OCI-LY7 (cell line): ENCODE results near the gene MUC5B. TPM values are rescaled to one million over a fixed set of nuclear protein-coding genes. Genes with fewer than 3 reads are reported as not detected.

Experiments used
- BruUV-seq: library from RNA; stranded (reverse); fragments of 400-500 nt; replicated peaks from 2 replicates; lab custom pipeline; 2021; lab: Mats Ljungman, UMichigan
- CTCF ChIA-PET: fragments of 300-600 bp; sonication (Branson Sonifier 250); formaldehyde crosslinking; loops from one replicate; lab custom pipeline; 2022; ENCODE audit warnings: antibody characterized with exemption; ENCODE audit not compliant: unreplicated experiment; lab: Charles Lee
- POLR2A ChIA-PET: fragments of 300-600 bp; sonication (Branson Sonifier 250); formaldehyde crosslinking; loops from one replicate; lab custom pipeline; 2022; ENCODE audit warnings: antibody characterized with exemption; lab: Charles Lee
- DNase-seq: peaks from one replicate; pipeline ENCODE4 v3.0.0-alpha.2; 2015; ENCODE audit warnings: low spot score
- H2AFZ ChIP-seq: fragments of 200-600 bp; sonication (generic), shearing (Covaris generic); 2 replicates; pipeline ENCODE4 v1.6.1; 2014; ENCODE audit warnings: mild to moderate bottlenecking, antibody characterized with exemption, low read length, moderate library complexity
- H3K27ac ChIP-seq: fragments of 200-600 bp; sonication (generic); 2 replicates; pipeline ENCODE4 v1.5.1; 2014; ENCODE audit warnings: mixed run types, low read depth, mild to moderate bottlenecking, moderate library complexity, low read length, inconsistent platforms; ENCODE audit not compliant: poor library complexity, severe bottlenecking
- H3K36me3 ChIP-seq: fragments of 200-600 bp; sonication (generic); 2 replicates; pipeline ENCODE4 v1.6.1; 2014; ENCODE audit warnings: mild to moderate bottlenecking, antibody characterized with exemption, low read length, moderate library complexity, mixed read lengths; ENCODE audit not compliant: insufficient read depth
- H3K4me1 ChIP-seq: fragments of 200-600 bp; sonication (generic); 2 replicates; pipeline ENCODE4 v1.5.1; 2014; ENCODE audit warnings: mild to moderate bottlenecking, low read length; ENCODE audit not compliant: insufficient read depth, poor library complexity, severe bottlenecking
- H3K4me2 ChIP-seq: fragments of 200-600 bp; sonication (generic); 2 replicates; pipeline ENCODE4 v1.6.1; 2014; ENCODE audit warnings: mild to moderate bottlenecking, low read length
- H3K4me3 ChIP-seq: fragments of 200-600 bp; sonication (generic); 2 replicates; pipeline ENCODE4 v1.5.1; 2014; ENCODE audit warnings: mild to moderate bottlenecking, low read depth, low read length; ENCODE audit not compliant: poor library complexity, severe bottlenecking
- H3K79me2 ChIP-seq: fragments of 200-600 bp; sonication (generic); 2 replicates; pipeline ENCODE4 v1.6.1; 2016; ENCODE audit warnings: low read depth, mild to moderate bottlenecking, low read length, moderate library complexity, mixed read lengths; ENCODE audit not compliant: insufficient read depth
- H3K9me2 ChIP-seq: fragments of 200-600 bp; sonication (generic); 2 replicates; pipeline ENCODE4 v1.6.1; 2016; ENCODE audit warnings: mild to moderate bottlenecking, low read length, mixed read lengths; ENCODE audit not compliant: insufficient read depth
- H3K9me3 ChIP-seq: fragments of 200-600 bp; sonication (generic); 2 replicates; pipeline ENCODE4 v1.6.1; 2014; ENCODE audit warnings: mild to moderate bottlenecking, mixed run types, low read length, mixed read lengths
- H4K20me1 ChIP-seq: fragments of 200-600 bp; sonication (generic); 2 replicates; pipeline ENCODE4 v1.6.1; 2014; ENCODE audit warnings: mild to moderate bottlenecking, antibody characterized with exemption, low read length, moderate library complexity, mixed read lengths; ENCODE audit not compliant: insufficient read depth
- CTCF ChIP-seq: fragments of 200-600 bp; sonication (generic); conservative IDR thresholded peaks from 2 replicates; pipeline ENCODE4 v1.5.1; 2014; ENCODE audit warnings: mild to moderate bottlenecking, antibody characterized with exemption, low read length, moderate library complexity, mixed read lengths
- EZH2phosphoT487 ChIP-seq: fragments of 200-600 bp; sonication (generic); IDR thresholded peaks from 2 replicates; pipeline ENCODE4 v1.6.1; 2018; ENCODE audit warnings: low read depth, borderline replicate concordance, mild to moderate bottlenecking, mixed run types, antibody characterized with exemption, low read length, moderate library complexity, mixed read lengths
- intact Hi-C: fragments of 100-400 bp; cut with micrococcal nuclease; formaldehyde crosslinking; loops from one replicate; pipeline ENCODE4 v1.10.0; 2022; ENCODE audit not compliant: unreplicated experiment
- total RNA-seq, 2 experiments: library from RNA; depleted of rRNA in 1 of 2; stranded (reverse); fragments of >200 nt in 1 of 2; shearing (Covaris generic) in 1 of 2; gene quantifications; 2 replicates each; pipeline ENCODE4 v1.2.3, GENCODE V29; 2014 to 2022

The MUC5B gene
- total RNA-seq, 2 experiments from 2014 or later, result under 0.01 TPM; not detected in 1

DNA sequence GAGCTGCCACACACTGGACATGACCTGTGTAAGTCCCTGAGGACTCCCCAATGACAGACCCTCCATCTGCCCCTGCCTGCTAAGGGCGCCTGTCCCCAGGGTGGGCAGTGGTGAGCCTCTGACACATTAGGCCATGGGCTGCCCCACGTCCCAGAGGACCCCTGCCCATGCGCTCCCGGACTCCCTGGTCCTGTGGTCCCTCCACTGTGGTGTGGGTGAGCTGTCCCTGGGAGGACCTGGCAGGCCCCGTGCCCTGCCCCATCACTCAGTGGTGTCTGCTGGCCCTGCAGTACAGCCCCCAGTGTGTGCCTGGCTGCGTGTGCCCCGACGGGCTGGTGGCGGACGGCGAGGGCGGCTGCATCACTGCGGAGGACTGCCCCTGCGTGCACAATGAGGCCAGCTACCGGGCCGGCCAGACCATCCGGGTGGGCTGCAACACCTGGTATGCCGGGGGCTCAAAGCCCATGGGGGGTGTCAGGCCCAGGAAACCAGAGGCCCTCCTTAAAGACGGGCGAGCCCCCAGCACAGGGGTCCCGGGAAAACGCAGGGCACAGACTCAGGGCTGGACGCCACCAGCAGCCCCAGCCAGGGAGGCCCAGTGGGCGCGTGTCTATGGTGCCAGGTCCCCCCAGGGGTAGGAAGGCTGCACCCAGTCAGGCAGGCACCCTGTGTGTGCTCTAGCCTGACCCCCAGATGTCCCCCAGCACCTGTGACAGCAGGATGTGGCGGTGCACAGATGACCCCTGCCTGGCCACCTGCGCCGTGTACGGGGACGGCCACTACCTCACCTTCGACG lies 46.4 kb upstream of the MUC5B start:
- BruUV-seq, result no TSS peak
- Histone ChIP-seq H3K9me3 (no peaks in the 10 kb centered on the region), H3K27ac (no peak overlapping the region), H4K20me1 (no peaks in the 10 kb centered on the region), H3K4me1 (no peaks in the 10 kb centered on the region), H3K4me3 (no peak overlapping the region), H3K4me2 (no peak overlapping the region), H3K9me2 (no peaks in the 10 kb centered on the region), H2AFZ (no peak overlapping the region), H3K36me3 (no peaks in the 10 kb centered on the region), H3K79me2 (no peaks in the 10 kb centered on the region)
- ChIA-PET POLR2A (no interaction called here), CTCF (no interaction called here)
- intact Hi-C loops, result no loop called here
- TF ChIP-seq CTCF (no peak), EZH2phosphoT487 (no peak)
- no peak for DNase-seq

DNA sequence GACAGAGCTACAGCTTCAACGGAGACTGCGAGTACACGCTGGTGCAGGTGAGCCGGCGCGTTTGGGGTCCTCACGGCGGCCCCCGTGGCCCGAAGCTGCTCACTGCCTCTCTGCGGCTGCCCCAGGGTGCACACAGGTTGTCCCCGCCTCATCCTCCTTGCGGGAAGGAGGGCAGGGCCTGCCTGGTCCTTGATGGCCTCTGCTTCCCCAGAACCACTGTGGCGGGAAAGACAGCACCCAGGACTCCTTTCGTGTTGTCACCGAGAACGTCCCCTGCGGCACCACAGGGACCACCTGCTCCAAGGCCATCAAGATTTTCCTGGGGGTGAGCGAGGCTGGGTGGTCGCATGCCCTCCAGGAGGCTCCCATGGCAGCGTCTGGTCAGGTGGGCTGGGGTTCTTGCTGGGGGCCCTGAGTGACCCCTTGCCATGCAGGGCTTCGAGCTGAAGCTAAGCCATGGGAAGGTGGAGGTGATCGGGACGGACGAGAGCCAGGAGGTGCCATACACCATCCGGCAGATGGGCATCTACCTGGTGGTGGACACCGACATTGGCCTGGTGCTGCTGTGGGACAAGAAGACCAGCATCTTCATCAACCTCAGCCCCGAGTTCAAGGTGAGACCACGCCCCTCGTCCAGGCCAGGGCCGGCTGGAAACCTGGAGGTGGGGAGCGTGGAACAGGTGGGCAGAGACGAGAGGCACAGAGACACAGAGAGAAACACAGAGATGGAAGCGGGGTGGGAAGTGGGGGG lies 45.7 kb upstream of the MUC5B start:
- CTCF ChIA-PET, result no interaction called here
- TF ChIP-seq EZH2phosphoT487 (no peak), CTCF (no peak)
- Histone ChIP-seq H2AFZ (no peak overlapping the region), H3K36me3 (no peaks in the 10 kb centered on the region), H4K20me1 (no peaks in the 10 kb centered on the region), H3K79me2 (no peaks in the 10 kb centered on the region), H3K4me2 (no peak overlapping the region), H3K27ac (no peak overlapping the region), H3K9me2 (no peaks in the 10 kb centered on the region), H3K4me1 (no peaks in the 10 kb centered on the region), H3K4me3 (no peak overlapping the region), H3K9me3 (no peaks in the 10 kb centered on the region)
- DNase-seq, result no peak
- POLR2A ChIA-PET, result no interaction called here
- intact Hi-C loops, result no loop called here
- no TSS peak for BruUV-seq

GRCh38 chr11:1177771-1178090 lies 45.1 kb upstream of the MUC5B start:
- no peaks in the 10 kb centered on the region for H4K20me1 ChIP-seq
- H3K36me3 ChIP-seq, result no peaks in the 10 kb centered on the region
- ChIA-PET CTCF (no interaction called here), POLR2A (no interaction called here)
- TF ChIP-seq EZH2phosphoT487, result no peak
- no peak overlapping the region for H3K4me2 ChIP-seq
- no peaks in the 10 kb centered on the region for H3K79me2 ChIP-seq
- no peak overlapping the region for H3K4me3 ChIP-seq
- intact Hi-C loops, result no loop called here
- no peaks in the 10 kb centered on the region for H3K9me3 ChIP-seq
- H3K27ac ChIP-seq, result no peak overlapping the region
- H3K9me2 ChIP-seq, result no peaks in the 10 kb centered on the region
- no peaks in the 10 kb centered on the region for H3K4me1 ChIP-seq
- BruUV-seq, result no TSS peak
- H2AFZ ChIP-seq, result no peak overlapping the region
- DNase-seq, result no peak
